Naive B cell (primary cell): ENCODE data around the gene PDE4DIP. TPM values are rescaled to one million over a fixed set of nuclear protein-coding genes. Genes with fewer than 3 reads are reported as not detected.
A peak's percentile ranks its signal among the peaks of the same experiment; 100 is the strongest.
"Not testable (repeated sequence)": the region's sequence is repeated elsewhere in the genome, so short reads cannot be mapped to it uniquely, and the experiment has no call there.

ENCODE experiments used
- ATAC-seq, 2 donors: fragments of 150-1000 bp; cut with Tn5 transposase; 2 replicates each; pipeline ENCODE4 v1.10.0; 2021; ENCODE audit warnings: low read depth in 2 of 2, mild to moderate bottlenecking in 2 of 2, moderate library complexity in 2 of 2
- DNase-seq: peaks from one replicate; pipeline ENCODE4 v3.0.0; 2022
- H3K27ac Mint-ChIP-seq, 6 donors: one replicate each; pipeline ENCODE4 v1.8.0; 2020 to 2022; ENCODE audit warnings: mild to moderate bottlenecking in 6 of 6, mixed read lengths in 6 of 6, moderate library complexity in 5 of 6, inconsistent platforms in 2 of 6
- H3K27me3 Mint-ChIP-seq, 3 donors: one replicate each; pipeline ENCODE4 v1.8.0; 2021 to 2022; ENCODE audit warnings: mixed read lengths in 3 of 3, mild to moderate bottlenecking in 1 of 3
- H3K36me3 Mint-ChIP-seq, 2 donors: one replicate each; pipeline ENCODE4 v1.8.0; 2020 to 2022; ENCODE audit warnings: mixed read lengths in 2 of 2, inconsistent platforms in 1 of 2, mild to moderate bottlenecking in 1 of 2
- H3K4me1 Mint-ChIP-seq, 3 donors: one replicate each; pipeline ENCODE4 v1.8.0; 2020 to 2022; ENCODE audit warnings: mixed read lengths in 3 of 3, inconsistent platforms in 1 of 3, mild to moderate bottlenecking in 1 of 3, moderate library complexity in 1 of 3
- H3K4me3 Mint-ChIP-seq, 8 donors: one replicate each; pipeline ENCODE4 v1.8.0; 2020 to 2022; ENCODE audit warnings: mild to moderate bottlenecking in 8 of 8, mixed read lengths in 8 of 8, moderate library complexity in 8 of 8, inconsistent platforms in 2 of 8
- H3K9me3 Mint-ChIP-seq, 7 donors: one replicate each; pipeline ENCODE4 v1.8.0; 2020 to 2022; ENCODE audit warnings: mixed read lengths in 7 of 7, mild to moderate bottlenecking in 5 of 7, inconsistent platforms in 2 of 7, moderate library complexity in 1 of 7
- polyA plus RNA-seq, 6 donors: library from polyadenylated mRNA; unstranded; fragments of 300-500 nt; fragmentation: Illumina TruSeq; gene quantifications; one replicate each; pipeline ENCODE4 v1.2.3, GENCODE V29; 2021; ENCODE audit warnings: low read depth in 6 of 6

PDE4DIP gene
- polyA plus RNA-seq, 6 donors from 2014 or later: 13.4 to 52.6 (median 35.6) TPM

GRCh38 chr1:148996449-148997224 lies 152.4 kb downstream of the PDE4DIP start:
- not testable (repeated sequence) for H3K36me3 Mint-ChIP-seq, H3K9me3 Mint-ChIP-seq, ATAC-seq, H3K4me3 Mint-ChIP-seq, DNase-seq, H3K27me3 Mint-ChIP-seq, H3K27ac Mint-ChIP-seq, H3K4me1 Mint-ChIP-seq

GRCh38 chr1:148997405-148997804 lies 153.2 kb downstream of the PDE4DIP start:
- H3K4me3 Mint-ChIP-seq, H3K4me1 Mint-ChIP-seq, DNase-seq, H3K36me3 Mint-ChIP-seq, ATAC-seq, H3K9me3 Mint-ChIP-seq, H3K27ac Mint-ChIP-seq, H3K27me3 Mint-ChIP-seq: not testable (repeated sequence)

GRCh38 chr1:149002664-149003063 lies 158.4 kb downstream of the PDE4DIP start:
- not testable (repeated sequence) for H3K36me3 Mint-ChIP-seq, H3K4me1 Mint-ChIP-seq, DNase-seq, H3K27ac Mint-ChIP-seq, ATAC-seq, H3K9me3 Mint-ChIP-seq, H3K27me3 Mint-ChIP-seq, H3K4me3 Mint-ChIP-seq

- not testable (repeated sequence) for H3K9me3 Mint-ChIP-seq, H3K36me3 Mint-ChIP-seq, H3K27me3 Mint-ChIP-seq, H3K27ac Mint-ChIP-seq, ATAC-seq, H3K4me1 Mint-ChIP-seq, DNase-seq, H3K4me3 Mint-ChIP-seq
These were observed 164.1 kb downstream of the PDE4DIP start for GRCh38 chr1:149008326-149008725.

- not testable (repeated sequence) for H3K9me3 Mint-ChIP-seq, H3K27me3 Mint-ChIP-seq, H3K36me3 Mint-ChIP-seq
These were observed 164.5 kb downstream of the PDE4DIP start for GRCh38 chr1:149008769-149009168.

GRCh38 chr1:149009761-149010160 lies 165.5 kb downstream of the PDE4DIP start:
- not testable (repeated sequence) for ATAC-seq, H3K27me3 Mint-ChIP-seq, H3K4me1 Mint-ChIP-seq, H3K36me3 Mint-ChIP-seq, H3K27ac Mint-ChIP-seq, H3K4me3 Mint-ChIP-seq, H3K9me3 Mint-ChIP-seq, DNase-seq

More at GRCh38 chr1:149008769-149009168, 164.5 kb downstream of the PDE4DIP start:
- ATAC-seq, H3K4me1 Mint-ChIP-seq, DNase-seq, H3K4me3 Mint-ChIP-seq, H3K27ac Mint-ChIP-seq: not testable (repeated sequence)

- DNase-seq, H3K27me3 Mint-ChIP-seq, H3K4me3 Mint-ChIP-seq, H3K4me1 Mint-ChIP-seq, H3K36me3 Mint-ChIP-seq, H3K9me3 Mint-ChIP-seq: not testable (repeated sequence)
- peak; percentile 64 to 72 for ATAC-seq
- peak overlapping the region in 1 of 6 donors; percentile 61 for H3K27ac Mint-ChIP-seq
These were observed 168.4 kb downstream of the PDE4DIP start for GRCh38 chr1:149012599-149012998.

- not testable (repeated sequence) for DNase-seq, H3K27ac Mint-ChIP-seq, H3K27me3 Mint-ChIP-seq, H3K4me1 Mint-ChIP-seq, H3K9me3 Mint-ChIP-seq, H3K36me3 Mint-ChIP-seq, H3K4me3 Mint-ChIP-seq
- ATAC-seq: peak; percentile 88 to 92
These were observed 169.3 kb downstream of the PDE4DIP start for GRCh38 chr1:149013513-149013912.

GRCh38 chr1:149015522-149015921 lies 171.3 kb downstream of the PDE4DIP start:
- H3K4me1 Mint-ChIP-seq, H3K36me3 Mint-ChIP-seq, H3K27ac Mint-ChIP-seq, DNase-seq, H3K4me3 Mint-ChIP-seq, H3K27me3 Mint-ChIP-seq, ATAC-seq, H3K9me3 Mint-ChIP-seq: not testable (repeated sequence)

- not testable (repeated sequence) for DNase-seq, H3K4me1 Mint-ChIP-seq, H3K9me3 Mint-ChIP-seq, H3K27ac Mint-ChIP-seq, H3K27me3 Mint-ChIP-seq, ATAC-seq, H3K36me3 Mint-ChIP-seq, H3K4me3 Mint-ChIP-seq
These were observed 172.4 kb downstream of the PDE4DIP start for GRCh38 chr1:149016626-149017025.

- DNase-seq, H3K27me3 Mint-ChIP-seq, H3K4me1 Mint-ChIP-seq, ATAC-seq, H3K27ac Mint-ChIP-seq, H3K9me3 Mint-ChIP-seq, H3K36me3 Mint-ChIP-seq, H3K4me3 Mint-ChIP-seq: not testable (repeated sequence)
These were observed 174.3 kb downstream of the PDE4DIP start for GRCh38 chr1:149018577-149018976.

GRCh38 chr1:149024327-149024726 lies 180.1 kb downstream of the PDE4DIP start:
- H3K27ac Mint-ChIP-seq, ATAC-seq, H3K4me1 Mint-ChIP-seq, H3K4me3 Mint-ChIP-seq, H3K36me3 Mint-ChIP-seq, DNase-seq, H3K27me3 Mint-ChIP-seq, H3K9me3 Mint-ChIP-seq: not testable (repeated sequence)

GRCh38 chr1:149033916-149034315 lies 189.7 kb downstream of the PDE4DIP start:
- not testable (repeated sequence) for ATAC-seq, H3K27ac Mint-ChIP-seq, H3K9me3 Mint-ChIP-seq, H3K27me3 Mint-ChIP-seq, H3K4me3 Mint-ChIP-seq, DNase-seq, H3K36me3 Mint-ChIP-seq, H3K4me1 Mint-ChIP-seq

GRCh38 chr1:149043056-149043455 lies 198.8 kb downstream of the PDE4DIP start:
- H3K27me3 Mint-ChIP-seq: peaks cover 0 to 12% (median 5%) of the 10 kb centered on the region in 3 donors

GRCh38 chr1:149064611-149065010 lies 220.4 kb downstream of the PDE4DIP start:
- H3K9me3 Mint-ChIP-seq, H3K4me3 Mint-ChIP-seq, H3K4me1 Mint-ChIP-seq, ATAC-seq, H3K36me3 Mint-ChIP-seq, H3K27me3 Mint-ChIP-seq, H3K27ac Mint-ChIP-seq, DNase-seq: not testable (repeated sequence)

More at GRCh38 chr1:149043056-149043455, 198.8 kb downstream of the PDE4DIP start:
- ATAC-seq, H3K4me1 Mint-ChIP-seq, H3K27ac Mint-ChIP-seq, H3K36me3 Mint-ChIP-seq, DNase-seq, H3K9me3 Mint-ChIP-seq, H3K4me3 Mint-ChIP-seq: not testable (repeated sequence)
